Measurements from ENCODE around the gene COL5A1.

DNA sequence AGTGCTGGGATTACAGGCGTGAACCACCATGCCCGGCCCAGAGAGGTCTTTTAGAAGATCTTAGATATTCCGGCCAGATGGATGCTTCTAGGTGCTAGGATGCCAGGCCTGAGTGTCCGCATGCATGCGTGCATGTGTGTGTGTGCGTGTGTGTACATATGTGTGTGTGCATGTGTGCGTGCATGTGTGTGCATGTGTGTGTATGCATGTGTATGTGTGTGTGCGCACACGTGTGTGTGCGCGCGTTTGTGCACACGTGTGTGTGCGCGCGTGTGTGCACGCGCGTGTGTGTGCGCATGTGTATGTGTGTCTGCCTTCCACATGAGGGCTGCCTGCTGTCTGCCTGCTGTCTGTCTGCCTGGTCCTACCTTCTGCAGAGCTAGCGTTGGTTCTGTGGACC lies 151.0 kb downstream of the COL5A1 start:
- TF ChIP-seq, protein P1, sequence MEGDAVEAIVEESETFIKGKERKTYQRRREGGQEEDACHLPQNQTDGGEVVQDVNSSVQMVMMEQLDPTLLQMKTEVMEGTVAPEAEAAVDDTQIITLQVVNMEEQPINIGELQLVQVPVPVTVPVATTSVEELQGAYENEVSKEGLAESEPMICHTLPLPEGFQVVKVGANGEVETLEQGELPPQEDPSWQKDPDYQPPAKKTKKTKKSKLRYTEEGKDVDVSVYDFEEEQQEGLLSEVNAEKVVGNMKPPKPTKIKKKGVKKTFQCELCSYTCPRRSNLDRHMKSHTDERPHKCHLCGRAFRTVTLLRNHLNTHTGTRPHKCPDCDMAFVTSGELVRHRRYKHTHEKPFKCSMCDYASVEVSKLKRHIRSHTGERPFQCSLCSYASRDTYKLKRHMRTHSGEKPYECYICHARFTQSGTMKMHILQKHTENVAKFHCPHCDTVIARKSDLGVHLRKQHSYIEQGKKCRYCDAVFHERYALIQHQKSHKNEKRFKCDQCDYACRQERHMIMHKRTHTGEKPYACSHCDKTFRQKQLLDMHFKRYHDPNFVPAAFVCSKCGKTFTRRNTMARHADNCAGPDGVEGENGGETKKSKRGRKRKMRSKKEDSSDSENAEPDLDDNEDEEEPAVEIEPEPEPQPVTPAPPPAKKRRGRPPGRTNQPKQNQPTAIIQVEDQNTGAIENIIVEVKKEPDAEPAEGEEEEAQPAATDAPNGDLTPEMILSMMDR (IDR thresholded peaks at IDR 0.05): no peak
- TF ChIP-seq POLR2A (IDR thresholded peaks at IDR 0.05): no peak

Data from heart left ventricle (tissue), 13 donors.